COLO668 (cell line): Measurements from ENCODE around the gene DDB1.

ENCODE experiments used
- DNase-seq: peaks from one replicate; lab custom pipeline; 2025; ENCODE audit not compliant: unreplicated experiment; lab: John Stamatoyannopoulos, UW

Gene DDB1

DNA sequence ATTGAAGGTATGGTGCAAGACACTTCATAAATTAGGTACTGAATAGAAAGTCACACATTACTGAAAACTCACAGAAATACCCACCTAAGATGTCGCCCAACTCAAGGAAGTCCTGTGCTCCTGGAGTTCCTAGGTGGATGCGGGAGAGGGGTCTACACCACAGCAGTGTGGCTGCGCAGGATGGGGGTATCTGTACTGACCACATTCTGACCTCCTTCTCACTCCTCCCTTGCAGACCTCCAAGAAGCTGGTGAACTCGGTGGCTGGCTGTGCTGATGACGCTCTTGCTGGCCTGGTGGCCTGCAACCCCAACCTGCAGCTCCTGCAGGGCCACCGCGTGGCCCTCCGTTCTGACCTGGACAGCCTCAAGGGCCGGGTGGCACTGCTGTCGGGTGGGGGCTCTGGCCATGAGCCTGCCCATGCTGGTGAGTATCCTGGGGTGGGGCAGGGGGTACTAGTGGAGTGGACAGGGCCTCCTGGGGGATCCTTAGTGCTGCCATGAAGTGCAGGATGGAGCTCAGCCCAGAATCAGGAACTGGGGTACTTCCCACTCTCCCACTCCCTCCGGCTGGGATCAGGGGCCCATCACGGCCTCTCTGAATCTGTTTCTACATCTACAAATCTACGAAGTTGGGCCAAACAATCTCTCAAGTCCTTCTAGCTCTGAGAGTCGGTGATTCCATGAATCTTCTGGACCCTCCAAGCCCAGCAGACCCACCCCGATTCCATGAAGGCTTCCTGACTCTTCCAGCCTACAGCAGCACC lies 5.0 kb upstream of the DDB1 start:
- no peak for DNase-seq

DNA sequence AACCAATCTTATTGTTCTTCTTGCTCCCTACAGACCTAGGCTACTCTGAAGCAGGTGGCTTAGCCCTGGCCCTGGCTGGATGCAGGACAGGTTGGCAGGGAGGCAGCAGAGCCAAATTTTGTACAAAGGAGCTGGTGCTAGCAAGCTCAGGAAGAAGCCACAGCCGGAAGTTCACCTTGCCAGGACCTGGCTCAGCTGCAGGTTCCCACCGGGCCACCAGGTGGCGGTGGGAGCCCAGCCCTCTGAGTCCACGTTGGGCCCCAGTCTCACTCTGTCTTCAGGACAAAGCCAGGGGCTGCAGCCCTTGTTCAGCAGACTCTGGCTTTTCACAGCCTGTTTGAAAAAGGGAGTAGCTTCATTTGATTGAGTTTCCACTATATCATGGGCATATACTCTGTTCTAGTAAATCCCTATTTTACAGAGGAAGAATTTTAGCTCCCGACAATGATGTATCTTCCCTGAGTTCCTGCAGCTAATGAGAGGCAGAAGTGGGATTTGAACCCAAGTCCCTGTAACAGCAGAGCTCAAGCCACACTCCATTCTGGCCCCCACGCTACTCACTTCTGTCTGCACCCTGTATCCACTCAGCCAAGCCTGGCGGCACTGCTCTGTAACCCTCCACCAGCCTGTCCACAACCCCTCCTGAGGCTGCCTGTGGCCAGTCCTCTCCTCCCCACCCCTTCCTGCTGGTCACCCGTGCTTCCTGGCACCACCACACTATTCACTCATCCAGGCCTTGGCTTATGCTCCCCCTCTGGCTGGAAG lies 3.4 kb upstream of the DDB1 start:
- DNase-seq: peak; percentile 85

DNA sequence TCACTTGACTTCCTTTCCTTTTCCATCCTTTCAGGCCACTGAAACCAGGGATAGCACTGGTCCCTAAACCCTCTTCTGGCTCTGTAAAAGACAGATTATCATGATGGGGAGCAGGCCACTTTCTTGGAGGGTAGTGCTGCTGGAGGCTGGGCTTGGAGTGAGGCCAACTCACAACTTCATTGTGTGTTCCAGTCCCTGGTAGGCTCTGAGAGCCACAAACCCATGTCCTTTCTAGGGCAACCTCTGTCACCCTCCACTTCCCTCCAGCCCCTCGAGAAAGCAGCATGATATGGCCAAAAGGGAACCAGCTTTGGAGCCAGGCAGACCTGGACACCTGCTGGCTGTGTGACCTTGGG lies 2.4 kb upstream of the DDB1 start:
- no peak for DNase-seq

DNA sequence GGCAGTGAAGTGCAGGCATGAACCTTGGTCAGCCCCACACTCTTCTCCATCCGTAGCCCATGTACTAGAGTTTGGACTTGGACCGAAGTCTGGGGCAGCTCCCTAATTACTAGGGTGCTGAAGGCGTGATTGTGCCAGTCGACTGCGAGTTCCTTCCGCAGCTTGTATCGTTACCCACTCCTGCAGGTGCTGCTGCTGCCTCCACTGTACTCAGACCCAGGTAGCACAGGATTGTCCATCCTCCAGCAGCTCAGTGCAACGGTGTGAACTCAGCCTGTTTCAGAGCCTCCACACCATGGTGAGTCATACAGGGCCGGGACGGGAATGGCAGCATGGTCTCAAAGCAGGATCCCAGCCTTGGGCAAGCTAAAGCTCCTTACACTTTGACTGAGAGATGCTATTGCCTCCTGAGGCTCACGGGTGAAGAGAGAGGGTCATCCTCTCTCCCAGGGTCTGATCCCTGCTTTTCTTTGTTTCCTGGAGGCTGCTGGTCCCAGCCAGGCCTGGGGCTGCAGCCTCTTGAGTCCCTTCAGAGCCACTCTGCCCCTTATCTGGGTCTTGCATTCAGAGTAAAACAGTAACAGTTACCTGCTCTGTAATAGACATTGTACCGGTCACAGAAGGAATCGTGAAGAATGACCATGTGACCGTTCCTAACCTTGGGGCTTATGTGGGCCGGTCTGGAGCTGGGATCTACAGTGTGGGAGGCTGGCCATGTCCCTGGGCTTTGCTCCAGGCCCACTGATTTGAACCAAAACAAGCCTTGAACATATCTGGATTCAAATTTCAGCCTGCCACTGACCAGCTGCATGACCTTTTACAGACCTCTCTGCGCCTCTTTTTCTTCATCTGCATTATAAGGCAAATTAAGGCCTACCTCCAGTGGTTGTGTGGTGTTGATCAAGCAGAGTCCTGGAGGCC lies 1.8 kb upstream of the DDB1 start:
- peak; percentile 10 for DNase-seq

DNA sequence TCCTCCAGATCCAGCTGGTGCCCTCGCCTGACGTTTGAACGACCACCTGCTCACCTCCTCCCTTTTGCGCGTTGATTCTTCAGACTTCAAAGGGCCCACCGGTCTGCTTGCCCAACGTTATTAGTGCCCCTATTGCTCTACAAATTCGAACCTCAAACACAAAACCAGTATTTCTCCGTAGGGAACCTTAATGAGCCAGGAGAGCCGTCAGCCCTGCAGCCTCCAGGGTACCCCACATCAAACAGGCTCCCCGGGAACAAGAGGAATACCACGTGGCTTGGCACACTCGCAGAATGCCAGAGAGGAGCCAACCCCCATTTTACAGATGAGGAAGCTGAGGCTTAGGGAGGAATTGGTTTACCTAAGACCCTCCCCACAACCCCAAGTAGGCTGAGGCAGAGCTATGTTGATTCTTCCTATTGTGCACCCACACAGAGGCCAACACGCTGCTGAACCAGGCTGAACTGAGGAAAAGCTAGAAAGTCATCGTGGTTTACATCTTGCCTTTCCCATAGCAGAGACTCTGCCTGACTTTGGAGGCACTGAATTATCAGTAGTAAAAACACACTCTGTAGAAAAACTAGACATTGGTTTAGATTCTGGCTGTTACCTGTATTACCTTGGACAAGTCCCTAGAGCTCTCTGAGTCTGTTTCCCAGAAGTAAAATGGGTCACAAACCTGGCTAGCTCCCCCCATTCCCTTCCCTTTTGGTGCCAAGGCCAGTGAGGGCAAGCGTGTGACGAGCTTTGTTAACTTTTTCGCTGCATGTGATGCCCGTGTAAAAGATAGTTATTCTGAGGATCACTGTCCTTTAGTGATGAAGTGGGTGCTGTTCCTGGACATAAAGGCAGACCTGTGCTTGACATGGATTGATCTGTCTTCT lies 887 bp upstream of the DDB1 start:
- peak; percentile 30 for DNase-seq

DNA sequence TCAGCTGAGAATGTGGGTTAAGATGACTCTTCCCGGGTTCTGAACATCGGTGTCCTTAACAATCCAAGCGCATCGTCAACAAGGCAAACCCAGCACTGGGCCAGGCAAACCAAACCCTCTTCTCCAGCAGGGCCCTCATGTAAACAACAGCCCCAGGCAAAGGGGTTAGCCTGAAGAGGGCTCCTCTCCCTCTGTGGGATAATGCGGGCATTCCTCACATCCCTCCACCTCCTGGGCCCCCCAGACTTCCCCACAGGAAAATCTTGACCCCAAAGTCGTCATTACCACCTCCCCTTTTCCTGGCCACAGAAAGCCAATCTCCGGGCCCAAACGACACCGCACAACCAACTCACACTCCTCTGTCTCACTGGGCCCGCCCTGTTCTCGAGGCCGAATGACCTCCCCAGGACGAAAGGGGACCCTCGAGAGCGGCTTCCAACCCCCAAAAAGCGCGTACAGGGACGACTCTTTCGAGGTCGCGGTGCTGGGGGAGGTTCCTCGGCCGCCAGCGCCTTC lies 566 bp downstream of the DDB1 start:
- DNase-seq: peak; percentile 15

DNA sequence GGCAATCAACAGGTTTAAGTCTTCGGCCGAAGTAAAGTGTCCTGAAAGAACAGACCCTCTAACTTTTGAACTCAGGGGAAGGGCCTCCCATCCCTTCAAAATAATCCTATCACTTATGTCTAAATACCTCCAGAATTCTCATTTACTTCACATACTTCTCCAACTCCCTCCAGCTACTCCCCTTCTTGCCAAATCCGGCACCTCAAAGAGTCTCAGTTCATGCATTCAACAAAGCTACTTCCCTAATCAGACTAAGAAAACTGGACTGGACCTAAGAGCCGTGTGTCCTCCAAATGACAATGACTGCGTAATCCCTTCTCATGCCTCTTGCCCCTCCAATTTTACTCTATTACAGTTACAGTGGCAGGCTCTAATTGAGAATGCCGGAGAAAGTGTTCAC lies 1.3 kb downstream of the DDB1 start:
- DNase-seq: no peak

DNA sequence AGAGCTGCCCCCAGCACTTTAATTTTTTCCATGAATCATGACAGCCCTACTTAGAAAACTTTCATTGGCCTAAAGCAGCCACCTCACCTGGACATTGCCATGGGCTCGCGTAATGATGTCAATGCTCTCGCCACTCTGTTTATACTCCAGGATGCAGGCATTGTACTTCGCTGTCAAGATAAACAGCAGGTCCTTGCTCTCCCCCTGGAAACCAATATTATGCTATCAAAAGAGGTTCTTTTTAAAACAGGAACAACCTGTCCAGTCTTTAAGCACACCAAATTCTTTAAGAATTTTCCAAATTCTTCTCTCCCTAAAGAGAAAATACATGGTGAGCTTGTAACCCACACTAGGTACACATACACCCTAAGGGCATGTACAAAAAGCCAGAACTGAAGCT lies 3.0 kb downstream of the DDB1 start:
- no peak for DNase-seq

DNA sequence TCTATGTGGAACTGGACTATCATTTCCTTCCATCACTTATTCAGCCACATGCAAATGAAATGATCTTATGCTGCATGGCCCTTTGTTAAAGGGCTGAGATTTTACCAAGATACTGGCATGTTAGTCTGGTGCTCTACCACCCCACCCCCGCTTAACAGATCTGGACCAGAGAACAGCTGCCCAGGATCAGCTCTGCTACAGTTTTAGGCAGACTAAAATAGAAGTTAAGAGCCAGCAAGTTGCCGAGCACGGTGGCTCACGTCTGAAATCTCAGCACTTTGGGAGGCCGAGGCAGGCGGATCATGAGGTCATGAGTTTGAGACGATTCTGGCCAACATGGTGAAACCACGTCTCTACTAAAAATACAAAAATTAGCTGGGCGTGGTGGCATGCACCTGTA lies 4.6 kb downstream of the DDB1 start:
- DNase-seq: no peak

DNA sequence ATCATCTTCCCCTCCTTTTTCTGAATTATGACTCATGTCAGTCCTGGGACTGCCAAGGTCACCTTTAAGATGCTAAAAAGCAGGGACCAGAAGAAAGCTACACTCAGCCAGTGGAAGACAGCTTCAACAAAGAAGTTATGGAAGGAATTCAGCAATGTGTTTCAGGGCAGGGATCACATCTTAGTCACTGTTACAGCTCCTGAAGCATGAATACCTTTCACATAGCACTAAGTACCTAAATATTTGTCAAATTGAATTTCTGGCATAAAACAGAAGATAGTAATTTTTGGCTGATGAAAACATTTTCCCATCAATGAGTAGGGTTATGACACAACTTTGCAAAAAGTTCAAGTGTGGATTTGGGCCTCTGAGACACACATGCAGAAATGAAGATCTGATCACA lies 5.2 kb downstream of the DDB1 start:
- no peak for DNase-seq

DNA sequence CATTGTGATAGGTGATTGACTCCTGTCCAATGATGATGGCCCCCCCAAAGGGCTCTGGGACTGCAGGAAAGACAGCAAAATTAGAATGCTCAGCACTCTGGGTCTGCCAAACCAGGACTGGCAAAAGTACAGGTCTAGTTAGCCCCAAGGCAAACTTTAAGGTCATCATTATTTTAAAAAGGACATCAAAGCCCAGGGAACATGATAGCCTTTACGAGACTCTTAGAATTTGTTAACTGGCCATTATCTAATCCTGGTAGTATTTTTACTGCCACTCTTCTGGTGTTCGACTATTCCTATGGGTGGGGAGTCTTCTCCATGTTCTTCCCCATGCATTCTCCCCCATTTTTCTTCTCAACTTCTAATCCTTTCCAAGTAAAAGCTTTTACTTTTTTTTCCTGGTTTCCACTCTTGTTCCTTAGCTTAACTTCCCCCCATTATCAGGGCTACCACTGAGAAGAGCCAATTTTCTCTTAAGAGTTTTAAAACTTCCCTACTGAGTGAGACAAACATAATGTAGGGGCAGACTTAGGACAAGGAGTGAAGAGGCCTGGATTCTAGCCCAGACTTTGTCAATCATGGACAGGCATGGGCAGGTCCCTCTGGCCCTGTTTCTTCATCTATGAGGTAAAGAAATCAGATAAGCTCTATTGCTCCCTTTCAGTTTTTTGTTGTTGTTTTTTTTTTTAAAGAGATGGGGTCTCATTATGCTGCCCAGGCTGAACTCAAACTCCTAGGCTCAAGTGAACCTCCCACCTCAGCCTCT lies 7.1 kb downstream of the DDB1 start:
- no peak for DNase-seq

DNA sequence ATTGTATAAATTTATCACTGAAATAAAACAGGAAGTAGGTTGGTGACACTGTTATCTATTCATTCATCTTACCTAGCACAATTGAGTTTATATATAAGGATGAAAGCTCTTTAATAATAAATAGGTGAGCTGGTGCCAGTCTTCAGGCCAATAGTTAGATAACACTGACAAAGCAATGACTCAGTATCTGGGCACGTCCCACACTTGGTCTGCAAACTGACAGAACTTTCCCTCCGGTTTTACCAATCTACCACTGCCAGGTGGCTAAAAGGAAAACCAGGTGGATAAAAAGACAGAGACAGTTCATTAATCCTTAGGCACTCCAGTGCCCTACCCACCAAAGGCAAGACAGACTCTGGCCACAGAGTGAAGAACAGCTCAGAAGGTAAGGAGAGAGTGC lies 17.6 kb downstream of the DDB1 start:
- no peak for DNase-seq

DNA sequence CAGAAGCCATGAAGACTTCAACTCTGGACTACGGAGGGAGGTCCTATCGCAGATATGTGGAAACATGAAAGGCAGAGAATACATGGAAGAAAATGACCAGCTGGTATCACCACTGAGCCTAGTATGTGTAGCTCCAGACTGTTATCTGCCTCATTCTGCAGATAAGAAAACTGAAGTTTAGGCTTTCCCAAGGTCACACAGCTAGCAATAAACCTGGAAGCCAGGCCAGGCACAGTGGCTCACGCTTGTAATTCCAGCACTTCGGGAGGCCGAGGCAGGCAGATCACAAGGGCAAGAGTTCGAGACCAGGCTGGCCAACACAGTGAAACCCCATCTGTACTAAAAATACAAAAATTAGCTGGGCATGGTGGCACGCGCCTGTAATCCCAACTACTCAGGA lies 22.2 kb downstream of the DDB1 start:
- DNase-seq: no peak

DNA sequence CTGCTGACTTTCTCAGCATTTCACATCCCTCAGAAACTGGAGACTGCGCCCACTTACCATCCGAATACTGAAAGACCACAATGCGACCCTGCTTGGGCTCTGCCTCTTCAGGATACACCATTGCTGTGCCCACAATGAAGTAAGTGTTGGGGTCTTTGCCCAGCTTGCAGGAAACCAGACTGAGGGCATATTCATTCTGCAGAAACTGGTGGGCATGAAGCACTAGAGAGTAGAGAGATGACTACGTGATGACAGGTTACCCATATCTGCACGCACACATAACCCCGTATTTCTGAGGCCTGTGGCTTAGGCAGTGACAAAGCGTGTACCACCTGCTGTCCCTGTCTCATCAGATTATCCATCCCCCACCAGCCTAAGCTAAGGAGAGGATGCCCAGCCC lies 23.2 kb downstream of the DDB1 start:
- DNase-seq: no peak

DNA sequence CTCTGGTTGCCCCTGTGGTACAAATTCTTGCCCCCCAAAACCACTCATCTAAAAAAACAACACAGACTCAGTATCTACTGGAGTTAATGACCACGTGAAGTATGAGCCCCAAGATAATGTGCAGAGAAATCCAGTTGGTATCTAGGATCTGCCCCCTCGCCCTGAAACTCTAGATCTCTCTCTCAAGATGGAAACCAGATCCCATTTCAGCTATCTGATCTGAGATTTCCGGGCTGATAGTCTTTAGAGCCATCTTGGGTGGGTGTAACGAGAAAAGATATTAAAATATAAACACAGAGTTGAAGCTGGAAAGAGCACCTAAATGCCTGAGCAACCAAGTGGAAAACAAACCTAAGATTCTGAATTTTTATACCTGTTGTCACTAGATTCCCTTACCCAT lies 23.8 kb downstream of the DDB1 start:
- no peak for DNase-seq

DNA sequence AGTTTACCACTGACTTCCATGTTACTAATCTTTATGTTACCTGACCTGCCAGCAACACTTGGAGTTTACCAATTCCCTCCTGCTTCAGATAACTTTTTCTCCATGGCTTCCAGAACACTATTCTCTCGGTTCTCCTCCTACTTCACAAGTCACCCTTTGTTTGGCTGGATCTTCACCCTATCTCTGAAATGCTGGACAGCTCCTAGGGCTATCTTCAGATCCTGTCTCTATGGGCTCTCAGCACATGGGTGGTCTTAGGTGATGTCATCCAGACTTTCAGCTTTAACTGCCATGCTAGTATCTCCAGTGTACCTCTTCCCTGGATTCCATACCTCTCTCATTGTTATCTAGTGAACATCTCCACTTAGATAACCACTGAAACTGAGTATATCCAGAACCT lies 25.6 kb downstream of the DDB1 start:
- no peak for DNase-seq

DNA sequence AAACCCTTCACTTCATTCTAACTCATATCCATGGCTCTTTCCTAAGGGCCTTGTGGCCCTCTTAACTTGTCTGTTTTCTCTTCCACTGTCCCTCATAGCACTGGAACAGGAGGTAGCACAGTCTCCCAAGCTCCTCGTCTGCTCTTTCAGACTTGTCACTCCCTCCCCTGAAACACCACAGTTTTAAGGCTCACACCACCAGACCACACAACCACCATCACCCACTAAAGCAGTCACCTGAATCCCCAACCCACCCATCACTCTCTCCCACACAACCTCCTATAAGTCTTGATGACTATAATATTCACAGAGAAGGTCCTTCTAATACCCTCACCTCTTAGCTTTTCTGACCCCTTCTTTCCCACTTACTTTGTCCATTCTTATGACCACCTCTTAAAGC lies 26.7 kb downstream of the DDB1 start:
- DNase-seq: no peak

DNA sequence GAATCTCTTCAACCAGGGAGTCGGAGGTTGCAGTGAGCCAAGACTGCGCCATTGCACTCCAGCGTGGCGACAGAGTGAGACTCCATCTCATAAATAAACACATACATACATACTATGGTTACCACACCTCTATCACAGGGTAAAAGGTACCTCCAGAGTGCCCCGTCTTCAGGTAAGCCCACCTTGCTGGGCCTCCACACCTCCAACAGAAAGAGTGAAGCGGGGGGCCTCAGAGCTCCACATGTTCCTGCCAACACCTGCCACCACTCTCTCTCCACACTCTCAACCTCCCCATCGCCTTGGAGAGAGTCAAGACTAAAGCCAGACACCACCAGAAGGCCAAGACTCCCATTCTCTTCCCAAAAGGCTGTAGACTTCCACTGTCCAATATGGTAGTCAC lies 27.5 kb downstream of the DDB1 start:
- DNase-seq: no peak

DNA sequence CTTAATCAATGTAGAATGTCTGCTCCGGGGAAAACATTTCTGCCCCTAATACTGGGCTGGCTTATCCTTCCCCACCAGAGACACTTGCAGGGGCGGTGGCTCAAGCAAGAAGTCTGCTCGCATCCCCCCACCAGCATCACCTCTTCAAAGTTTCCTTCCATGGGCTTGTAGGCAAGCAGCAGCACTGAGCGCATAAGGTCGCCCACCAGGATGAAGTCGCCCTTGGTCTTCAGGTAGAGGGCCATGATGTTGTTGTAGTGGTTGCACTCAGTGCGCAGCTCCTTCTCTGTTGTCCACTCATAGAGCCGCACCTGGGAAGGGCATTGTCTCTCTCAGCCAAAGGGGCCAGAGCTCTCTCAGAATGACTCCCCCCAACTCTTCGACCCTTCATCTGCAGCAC lies 29.2 kb downstream of the DDB1 start:
- DNase-seq: no peak

DNA sequence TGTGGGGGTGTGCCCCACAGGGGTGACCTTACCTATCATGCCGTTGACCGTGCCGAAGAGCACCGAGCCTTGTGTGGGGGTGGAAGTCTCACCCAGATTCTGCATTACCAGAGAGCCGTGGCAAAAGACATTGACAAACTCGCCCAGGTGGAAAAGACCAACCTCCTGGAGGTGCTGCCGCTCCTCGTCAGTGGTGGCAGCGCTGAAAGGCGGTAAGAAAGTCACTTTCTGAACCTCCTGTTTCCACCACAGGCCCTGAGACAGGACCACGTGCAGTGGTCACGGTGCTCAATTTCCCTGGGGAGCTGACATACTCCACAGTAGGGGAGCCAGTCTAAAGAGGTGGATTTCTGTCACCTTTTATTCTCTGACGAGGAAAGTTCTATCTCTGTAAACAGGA lies 30.4 kb downstream of the DDB1 start:
- no peak for DNase-seq
